ENCODE results near the gene GRIA4.
A peak's percentile ranks its signal among the peaks of the same experiment; 100 is the strongest.

The GRIA4 gene

GRCh38 chr11:105641433-105641832, 31.6 kb downstream of the GRIA4 start:
- DNase-seq = no peak

GRCh38 chr11:105642870-105643269, 33.0 kb downstream of the GRIA4 start:
- DNase-seq = no peak

GRCh38 chr11:105644839-105645573, 35.1 kb downstream of the GRIA4 start:
- DNase-seq = no peak

DNA sequence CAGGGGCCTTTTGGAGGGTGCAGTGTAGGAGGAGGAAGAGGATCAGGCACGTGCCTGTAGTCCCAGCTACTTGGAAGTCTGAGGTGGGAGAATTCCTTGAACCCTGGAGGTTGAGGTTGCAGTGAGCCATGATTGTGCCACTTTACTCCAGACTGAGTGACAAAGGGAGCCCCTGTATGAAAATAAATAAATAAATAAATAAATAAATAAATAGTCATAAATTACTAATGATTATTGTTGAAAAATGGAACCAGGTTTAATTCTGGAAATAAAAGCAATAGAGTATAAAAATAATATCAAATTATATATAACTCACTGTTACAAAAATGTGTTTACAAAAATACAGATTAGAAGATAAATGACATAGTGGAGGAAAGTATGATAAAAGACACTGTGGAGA, 37.9 kb downstream of the GRIA4 start:
- DNase-seq = no peak

DNA sequence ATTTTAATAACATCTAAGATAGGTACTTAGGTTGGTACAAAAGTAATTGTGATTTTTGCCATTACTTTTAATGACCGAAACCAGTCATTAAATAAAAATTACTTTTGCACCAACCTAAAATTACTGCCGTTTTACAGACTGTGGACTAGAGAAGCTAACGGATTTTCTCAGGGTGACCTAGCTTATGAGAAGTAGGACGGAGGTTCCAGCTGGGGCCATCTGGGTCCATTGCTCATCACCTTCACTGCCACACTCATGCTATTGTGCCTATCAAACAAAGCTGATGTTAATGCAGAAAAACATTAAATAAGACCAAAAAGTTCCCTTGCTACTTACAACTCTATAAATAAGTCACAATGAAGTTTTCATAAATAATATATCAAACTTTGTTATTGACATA, 38.9 kb downstream of the GRIA4 start:
- DNase-seq = no peak

GRCh38 chr11:105665281-105665680, 55.4 kb downstream of the GRIA4 start:
- DNase-seq = no peak

- no peak for DNase-seq
Measured at GRCh38 chr11:105667441-105667840, 57.6 kb downstream of the GRIA4 start.

DNA sequence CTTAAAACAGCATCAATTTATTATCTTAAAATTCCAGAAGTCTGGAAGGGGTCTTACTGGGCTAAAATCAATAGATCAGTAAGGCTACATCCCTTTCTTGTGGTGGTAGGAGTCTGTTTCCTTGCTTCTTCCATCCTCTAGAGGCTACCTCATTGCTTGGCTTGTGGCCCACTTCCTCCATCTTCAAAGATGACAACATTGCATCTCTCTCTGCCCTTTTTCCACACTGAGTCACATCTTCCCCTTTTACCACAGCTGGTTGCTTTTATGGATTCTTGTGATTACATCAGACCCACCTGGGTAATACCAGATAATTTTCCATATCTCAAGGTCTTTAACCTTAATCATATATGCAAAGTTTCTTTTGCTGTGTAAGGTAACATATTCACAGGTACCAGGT, 60.9 kb downstream of the GRIA4 start:
- DNase-seq = no peak

DNA sequence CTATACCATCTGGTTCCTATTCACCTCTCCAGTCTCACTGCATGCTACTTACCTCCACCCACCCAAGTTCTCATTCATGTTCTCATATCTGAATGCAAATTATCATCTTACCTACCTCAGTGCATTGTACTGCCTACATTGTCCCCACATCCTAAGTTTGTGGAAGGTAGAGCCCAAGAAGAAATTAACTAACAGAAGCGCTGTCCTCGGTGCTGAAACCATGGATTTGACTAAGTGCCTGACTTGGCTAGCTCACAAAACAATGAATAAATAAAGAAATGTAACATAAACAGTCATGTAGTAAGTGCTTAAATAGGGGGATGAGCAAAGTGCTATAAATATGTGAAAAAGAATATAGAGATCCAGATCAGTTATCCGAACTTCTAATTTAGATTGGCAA, 63.2 kb downstream of the GRIA4 start:
- DNase-seq = peak; percentile 52

DNA sequence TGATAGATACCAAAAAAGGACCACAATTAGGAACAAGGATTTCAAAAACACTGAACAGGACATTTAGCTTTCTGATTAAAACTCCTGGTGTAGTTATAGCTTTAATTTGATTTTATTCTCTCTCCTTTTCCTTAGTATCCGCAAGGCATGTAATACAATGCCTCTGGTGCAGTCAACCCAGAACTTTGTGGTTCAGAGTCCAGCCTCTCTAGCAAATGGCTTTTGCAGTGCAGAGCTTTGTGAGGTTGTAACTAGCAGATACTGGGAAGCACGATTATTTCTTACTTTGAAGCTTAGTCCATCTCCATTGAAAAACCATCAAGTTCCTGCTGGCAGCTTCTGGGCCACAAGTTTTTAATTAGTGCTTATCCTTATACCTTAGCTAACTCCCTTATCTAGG, 79.8 kb downstream of the GRIA4 start:
- no peak for DNase-seq

DNA sequence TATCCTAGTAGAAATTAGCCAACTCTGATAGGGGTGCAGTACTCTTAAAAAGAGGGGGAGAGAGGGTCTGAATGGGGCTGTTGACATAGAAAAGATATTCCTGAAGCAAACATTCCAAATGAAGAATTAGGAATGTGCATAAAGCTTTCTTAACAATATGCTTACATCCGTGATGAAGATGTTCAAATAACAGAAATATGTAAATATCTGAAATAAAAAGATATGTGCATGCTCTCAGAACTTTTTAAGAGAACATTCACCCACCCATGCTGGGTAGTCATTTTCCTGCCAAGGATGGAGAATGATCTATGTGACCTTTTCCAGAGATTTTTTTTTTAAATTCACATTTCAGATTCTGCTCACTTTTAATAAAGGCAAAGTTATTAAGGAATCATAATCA, 80.6 kb downstream of the GRIA4 start:
- no peak for DNase-seq

DNA sequence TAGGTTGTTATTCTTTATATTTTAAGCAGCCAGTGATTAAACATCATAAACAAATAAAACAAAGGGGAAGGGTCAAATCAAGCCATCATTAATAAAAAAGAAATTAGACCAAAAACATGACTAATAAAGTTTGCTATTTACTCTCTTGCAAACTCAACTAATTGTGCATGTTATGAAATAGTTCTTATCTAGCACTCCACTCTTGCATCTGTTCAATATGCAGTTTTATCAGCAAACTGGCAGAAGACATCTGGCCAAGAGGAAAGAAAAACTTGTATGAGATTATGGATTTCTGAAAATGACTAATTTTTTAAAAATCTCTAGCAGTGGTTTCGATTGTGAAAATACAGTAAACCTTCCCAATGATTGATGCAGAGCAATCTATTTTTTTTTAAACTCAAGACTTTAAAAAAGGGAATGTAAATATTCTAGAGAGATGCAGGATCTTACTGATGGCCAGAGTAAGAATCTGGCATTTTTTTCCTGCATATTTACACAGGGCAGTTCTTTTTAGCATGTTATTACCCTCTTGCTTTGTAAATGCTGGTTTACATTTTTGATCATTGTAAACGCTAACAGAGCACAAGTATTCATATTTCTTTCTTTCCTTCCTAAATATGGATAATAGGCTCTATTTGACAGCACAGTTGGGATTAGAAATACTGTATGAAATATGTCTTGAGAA, 83.3 kb downstream of the GRIA4 start:
- no peak for DNase-seq

DNA sequence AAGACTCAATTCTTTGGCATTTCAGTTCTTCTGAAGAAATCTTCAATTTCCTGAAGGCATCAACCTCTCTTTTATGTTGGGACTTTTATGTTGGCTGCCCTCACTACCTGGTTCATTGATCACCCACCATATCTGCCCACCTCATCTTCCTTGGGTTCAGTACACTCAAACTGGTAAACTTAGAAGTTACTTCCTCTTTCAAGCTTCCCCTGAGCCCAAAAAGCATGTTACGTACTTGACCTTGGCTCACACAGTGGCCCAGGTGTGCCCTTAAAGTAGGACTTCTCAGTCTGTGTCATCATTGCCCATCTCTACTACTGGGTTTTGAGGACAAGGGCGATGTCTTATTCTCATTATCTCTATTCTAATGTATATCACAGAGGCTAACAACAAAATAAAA, 86.1 kb downstream of the GRIA4 start:
- DNase-seq = no peak

- DNase-seq = no peak
Measured at GRCh38 chr11:105697291-105697690, 87.4 kb downstream of the GRIA4 start.

GRCh38 chr11:105699203-105699602, 89.3 kb downstream of the GRIA4 start:
- DNase-seq = no peak

GRCh38 chr11:105700271-105700670, 90.4 kb downstream of the GRIA4 start:
- DNase-seq = no peak

GRCh38 chr11:105701098-105701497, 91.2 kb downstream of the GRIA4 start:
- no peak for DNase-seq

- no peak for DNase-seq
Measured at GRCh38 chr11:105705786-105706530, 96.1 kb downstream of the GRIA4 start.

GRCh38 chr11:105713106-105713505, 103.2 kb downstream of the GRIA4 start:
- DNase-seq = no peak

GRCh38 chr11:105713696-105714095, 103.8 kb downstream of the GRIA4 start:
- DNase-seq = no peak

DNA sequence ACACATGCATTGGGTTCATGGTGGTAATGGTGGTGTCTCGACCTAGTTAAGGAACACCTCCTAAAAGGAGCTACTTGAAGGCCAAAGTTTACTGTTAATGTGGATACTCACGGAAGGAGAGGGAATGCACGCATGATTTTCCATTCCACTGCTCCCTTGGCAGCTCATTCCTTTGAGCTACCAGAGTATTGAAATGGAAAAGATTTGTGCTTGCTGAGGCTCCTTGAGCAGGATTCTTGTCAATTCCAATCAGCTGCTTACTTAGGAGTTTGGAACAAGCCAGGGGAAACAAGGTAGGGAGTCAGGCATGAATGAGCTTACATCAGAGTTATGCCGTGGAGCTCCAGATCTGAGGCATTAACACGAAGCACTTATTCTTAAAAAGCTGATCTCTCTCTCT, 108.8 kb downstream of the GRIA4 start:
- DNase-seq = no peak

DNA sequence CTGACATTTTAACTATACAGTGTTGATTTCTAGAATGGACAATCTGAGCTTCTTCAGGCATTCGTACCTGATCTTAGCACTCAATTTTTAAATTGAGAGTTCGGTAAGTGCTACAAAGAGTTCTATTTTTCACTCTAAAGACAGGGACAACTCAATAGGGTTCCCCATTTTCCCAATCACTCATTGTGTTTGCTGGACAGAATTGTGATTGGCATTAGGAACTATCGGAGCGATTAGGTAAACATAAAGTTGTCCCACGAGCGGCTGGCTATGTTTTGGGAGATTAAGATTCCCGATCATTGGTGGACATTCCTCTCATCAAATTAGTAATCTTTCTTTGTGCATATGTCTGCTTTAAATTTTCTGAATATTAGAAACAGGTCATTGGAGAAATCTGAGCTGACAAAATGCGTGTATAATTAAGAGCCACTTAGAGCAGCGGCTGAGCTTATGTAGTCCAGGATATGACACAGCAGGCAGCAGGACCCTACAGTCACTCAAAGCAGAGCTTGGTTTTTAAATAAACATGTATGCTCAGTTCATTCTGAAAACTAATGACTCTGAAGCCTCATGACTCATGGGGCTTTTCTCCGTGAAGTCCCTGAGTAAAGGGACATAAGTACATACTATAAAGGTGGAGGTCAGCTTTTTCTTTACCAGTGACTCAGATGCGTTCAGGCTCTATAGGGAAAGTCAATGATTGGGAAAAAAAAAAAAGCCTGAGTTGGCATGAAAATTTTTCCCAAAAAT, 109.4 kb downstream of the GRIA4 start:
- DNase-seq = no peak

DNA sequence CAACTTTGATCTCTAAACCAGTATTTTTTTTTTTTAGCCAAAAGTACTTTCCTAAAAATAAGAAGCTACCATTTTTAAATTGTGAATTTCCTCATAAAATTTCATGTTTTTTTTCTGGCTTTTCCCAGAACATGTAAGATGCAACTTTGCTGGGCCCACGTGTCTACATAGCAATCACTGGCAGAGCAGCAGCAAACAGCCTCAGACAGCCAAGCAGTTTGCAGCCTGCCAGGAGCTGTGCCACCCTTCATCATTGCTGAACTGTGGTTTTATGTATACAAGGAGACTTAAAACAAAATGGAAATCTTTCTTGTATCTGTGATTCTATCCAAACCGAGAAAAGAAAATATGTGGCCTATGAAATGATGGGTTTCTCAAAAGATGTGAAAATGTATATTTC, 110.2 kb downstream of the GRIA4 start:
- DNase-seq = no peak
